HCT116 (cell line): ENCODE data around the gene TALDO1. TPM values are rescaled to one million over a fixed set of nuclear protein-coding genes. Genes with fewer than 3 reads are reported as not detected.

Experiments used
- ATAC-seq: fragments of 200-7000 bp; cut with Tn5 transposase; 2 replicates; pipeline ENCODE4 v1.9.1; 2020; ENCODE audit warnings: mild to moderate bottlenecking, moderate library complexity
- BruUV-seq: library from RNA; stranded (reverse); fragments of 400-500 nt; replicated peaks from 2 replicates; lab custom pipeline; 2021; lab: Mats Ljungman, UMichigan
- CTCF ChIA-PET: fragments of 300-600 bp; sonication (Branson Sonifier 250); formaldehyde crosslinking; loops from one replicate; lab custom pipeline; 2021; ENCODE audit warnings: antibody characterized with exemption; lab: Charles Lee
- POLR2A ChIA-PET: fragments of 300-600, 350-600 bp; sonication (Branson Sonifier 250); formaldehyde crosslinking; loops from one replicate; lab custom pipeline; 2021; ENCODE audit warnings: antibody characterized with exemption; lab: Charles Lee
- RAD21 ChIA-PET, 2 experiments: fragments of 300-600 bp; sonication (Branson Sonifier 250); formaldehyde crosslinking; loops; one replicate each; lab custom pipeline; 2023; ENCODE audit warnings: low total read pairs in 2 of 2; ENCODE audit not compliant: uncharacterized antibody in 2 of 2, unreplicated experiment in 2 of 2, low non-redundant PET in 1 of 2; lab: Charles Lee
- DNase-seq: peaks from one replicate; pipeline ENCODE4 v3.0.0-alpha.2; 2010; ENCODE audit warnings: low read depth, low spot score
- H2AFZ ChIP-seq: fragments of 200-600 bp; shearing (Covaris generic), sonication (generic); 2 replicates; pipeline ENCODE4 v1.6.1; 2017; ENCODE audit warnings: low read depth, mixed run types, mixed read lengths, antibody characterized with exemption, low read length; ENCODE audit not compliant: poor library complexity, severe bottlenecking
- H3K27ac ChIP-seq: 2 replicates; pipeline ENCODE4 v1.5.1; 2012; ENCODE audit warnings: low read depth, low read length
- H3K27me3 ChIP-seq: fragments of 200-600 bp; sonication (generic); 2 replicates; pipeline ENCODE4 v1.6.1; 2016; ENCODE audit warnings: mixed run types, low read length, mixed read lengths; ENCODE audit not compliant: insufficient read depth
- H3K36me3 ChIP-seq, 2 experiments: fragments of 200-500 bp in 1 of 2; fragments of 200-600 bp in 1 of 2; sonication (Bioruptor generic) in 1 of 2; sonication (generic) in 1 of 2; 2 replicates each; pipeline versions ENCODE4 v1.5.1 to v1.6.1; 2014 to 2016; ENCODE audit warnings: low read length in 2 of 2, inconsistent platforms in 1 of 2, mixed read lengths in 1 of 2, mixed run types in 1 of 2; ENCODE audit not compliant: insufficient read depth in 2 of 2, control insufficient read depth in 1 of 2
- H3K4me1 ChIP-seq, 2 experiments: fragments of 200-600 bp in 1 of 2; sonication (generic) in 1 of 2; 2 replicates each; pipeline versions ENCODE4 v1.5.1 to v1.6.1; 2012 to 2017; ENCODE audit warnings: low read length in 2 of 2, inconsistent platforms in 1 of 2, mild to moderate bottlenecking in 1 of 2, mixed read lengths in 1 of 2, mixed run types in 1 of 2, moderate library complexity in 1 of 2; ENCODE audit not compliant: insufficient read depth in 2 of 2, control insufficient read depth in 1 of 2
- H3K4me2 ChIP-seq: fragments of 200-600 bp; sonication (generic); 2 replicates; pipeline ENCODE4 v1.6.1; 2017; ENCODE audit warnings: mixed run types, low read length, mixed read lengths
- H3K4me3 ChIP-seq, 2 experiments: fragments of 200-600 bp in 1 of 2; sonication (generic) in 1 of 2; replicated peaks in 1 of 2; 2 replicates each; pipeline ENCODE4 v1.5.1; 2011 to 2016; ENCODE audit warnings: low read length in 2 of 2, control low read depth in 1 of 2, low read depth in 1 of 2, mild to moderate bottlenecking in 1 of 2, mixed read lengths in 1 of 2, mixed run types in 1 of 2
- H3K79me2 ChIP-seq: fragments of 200-600 bp; sonication (generic); 2 replicates; pipeline ENCODE4 v1.6.1; 2017; ENCODE audit warnings: mild to moderate bottlenecking, mixed run types, low read length, moderate library complexity, mixed read lengths; ENCODE audit not compliant: insufficient read depth
- H3K9ac ChIP-seq: fragments of 200-600 bp; sonication (generic); 2 replicates; pipeline ENCODE4 v1.6.1; 2016; ENCODE audit warnings: low read length, mixed read lengths
- H3K9me2 ChIP-seq: fragments of 200-600 bp; sonication (generic), shearing (Covaris generic); 2 replicates; pipeline ENCODE4 v1.6.1; 2017; ENCODE audit warnings: mixed run types, mild to moderate bottlenecking, moderate library complexity; ENCODE audit not compliant: insufficient read depth
- H3K9me3 ChIP-seq, 2 experiments: fragments of 200-500 bp in 1 of 2; fragments of 200-600 bp in 1 of 2; sonication (Bioruptor generic) in 1 of 2; sonication (generic) in 1 of 2; 2 replicates each; pipeline ENCODE4 v1.6.1; 2014 to 2017; ENCODE audit warnings: low read length in 2 of 2, mixed read lengths in 2 of 2, inconsistent platforms in 1 of 2, low read depth in 1 of 2, mild to moderate bottlenecking in 1 of 2, mixed run types in 1 of 2, moderate library complexity in 1 of 2; ENCODE audit not compliant: control insufficient read depth in 1 of 2, insufficient read depth in 1 of 2
- H4K20me1 ChIP-seq: fragments of 200-600 bp; sonication (generic), shearing (Covaris generic); 2 replicates; pipeline ENCODE4 v1.6.1; 2017; ENCODE audit warnings: mixed run types, mild to moderate bottlenecking, moderate library complexity; ENCODE audit not compliant: insufficient read depth
- CTCF ChIP-seq, 3 experiments: fragments of 200-600 bp in 1 of 3; sonication (generic) in 1 of 3; IDR thresholded peaks in 2 of 3; conservative IDR thresholded peaks in 1 of 3; 2 replicates each; pipeline ENCODE4 v1.5.1; 2012 to 2017; ENCODE audit warnings: low read depth in 2 of 3, low read length in 2 of 3, antibody characterized with exemption in 1 of 3, borderline replicate concordance in 1 of 3, control low read depth in 1 of 3, mild to moderate bottlenecking in 1 of 3, mixed read lengths in 1 of 3, mixed run types in 1 of 3, moderate library complexity in 1 of 3; ENCODE audit not compliant: insufficient read depth in 1 of 3
- ELF1 ChIP-seq: IDR thresholded peaks from 2 replicates; pipeline ENCODE4 v1.6.1; 2012; ENCODE audit warnings: low read depth, borderline replicate concordance
- EZH2 ChIP-seq: fragments of 200-600 bp; sonication (generic); IDR thresholded peaks from 2 replicates; pipeline ENCODE4 v1.6.1; 2017; ENCODE audit warnings: antibody characterized with exemption, mixed run types
- SIN3A ChIP-seq: IDR thresholded peaks from 2 replicates; pipeline ENCODE4 v1.6.1; 2012; ENCODE audit warnings: low read depth
- ZBTB33 ChIP-seq: IDR thresholded peaks from 2 replicates; pipeline ENCODE4 v1.6.1; 2011; ENCODE audit warnings: mild to moderate bottlenecking, low read length, moderate library complexity; ENCODE audit not compliant: insufficient replicate concordance; ENCODE audit errors: extremely low read depth
- intact Hi-C: fragments of 100-400 bp; cut with micrococcal nuclease; formaldehyde crosslinking; loops from 2 replicates; pipeline ENCODE4 v1.10.0; 2022
- total RNA-seq: library from RNA; stranded (reverse); gene quantifications from one replicate; pipeline ENCODE4 v1.2.1, GENCODE V29; 2021; ENCODE audit not compliant: unreplicated experiment

TALDO1 gene
- total RNA-seq, 1 experiment from 2014 or later: 242 TPM

GRCh38 chr11:777288-778255, 30.3 kb downstream of the TALDO1 start, which contains the start of gene GATD1 (continued):
- TF ChIP-seq ZBTB33 (no peak), SIN3A (0 out of 2 replicates have a peak, but pooled peaks have one; percentile 11), EZH2 (no peak)
- TF ChIP-seq, all 23 proteins: peak for 7

- ATAC-seq (no peak), DNase-seq (no peak)
- peaks cover 29 to 53% of the 10 kb centered on the region in 2 experiments for H3K4me1 ChIP-seq
- no peaks in the 10 kb centered on the region for H4K20me1 ChIP-seq
- intact Hi-C loops: no loop called here
- no peak overlapping the region for H2AFZ ChIP-seq
- ChIA-PET CTCF (no interaction called here), POLR2A (interaction anchor here (1.3 kb wide), 1 partner anchor 30 kb away, joined by 4 read pairs; the partner anchor contains the start of gene RPLP2), RAD21 (interaction anchor here in 1 of 2 experiments (0.7 kb wide), 1 partner anchor 281 kb away, joined by 3 read pairs; no protein-coding TSS in a partner anchor)
- peaks cover 60% of the 10 kb centered on the region for H3K79me2 ChIP-seq
- peak overlapping the region; percentile 93 for H3K4me2 ChIP-seq
- H3K27me3 ChIP-seq: no peaks in the 10 kb centered on the region
- H3K27ac ChIP-seq: peak overlapping the region; percentile 95
- H3K4me3 ChIP-seq: no peak overlapping the region
- TF ChIP-seq CTCF (IDR thresholded peaks at IDR 0.05 in 2 of 3, conservative IDR thresholded peaks at IDR 0.05 in 1 of 3; ENCODE audit: borderline replicate concordance in 1 of 3, insufficient read depth in 1 of 3, low read depth in 2 of 3, low read length in 2 of 3) (peak in 2 of 3 experiments; percentile 20 to 22; a peak in 1 of 6 replicates), ELF1 (no peak)
- H3K9me3 ChIP-seq: no peaks in the 10 kb centered on the region
- H3K36me3 ChIP-seq: 0 out of 4 replicates have a peak, but pooled peaks cover 0 to 3% of the 10 kb centered on the region in 2 experiments
- H3K9ac ChIP-seq: no peak overlapping the region
- no peaks in the 10 kb centered on the region for H3K9me2 ChIP-seq
- BruUV-seq: no TSS peak
Observed at GRCh38 chr11:778976-779954, 32.0 kb downstream of the TALDO1 start.
